A673 (cell line): ENCODE results near the gene TANC1.

Experiments
- EZH2 ChIP-seq: fragments of 200-600 bp; sonication (generic); IDR thresholded peaks from 2 replicates; pipeline ENCODE4 v1.6.1; 2017; ENCODE audit warnings: borderline replicate concordance, low read depth, mild to moderate bottlenecking, mixed read lengths, antibody characterized with exemption, low read length; ENCODE audit not compliant: poor library complexity, severe bottlenecking
- TF ChIP-seq, protein P1 (sequence below): fragments of 300-800, 200-600 bp; sonication (generic); conservative IDR thresholded peaks from 2 replicates; pipeline ENCODE4 v1.5.1; 2017; ENCODE audit warnings: low read depth, mild to moderate bottlenecking, antibody characterized with exemption, low read length, moderate library complexity, mixed read lengths

DNA sequence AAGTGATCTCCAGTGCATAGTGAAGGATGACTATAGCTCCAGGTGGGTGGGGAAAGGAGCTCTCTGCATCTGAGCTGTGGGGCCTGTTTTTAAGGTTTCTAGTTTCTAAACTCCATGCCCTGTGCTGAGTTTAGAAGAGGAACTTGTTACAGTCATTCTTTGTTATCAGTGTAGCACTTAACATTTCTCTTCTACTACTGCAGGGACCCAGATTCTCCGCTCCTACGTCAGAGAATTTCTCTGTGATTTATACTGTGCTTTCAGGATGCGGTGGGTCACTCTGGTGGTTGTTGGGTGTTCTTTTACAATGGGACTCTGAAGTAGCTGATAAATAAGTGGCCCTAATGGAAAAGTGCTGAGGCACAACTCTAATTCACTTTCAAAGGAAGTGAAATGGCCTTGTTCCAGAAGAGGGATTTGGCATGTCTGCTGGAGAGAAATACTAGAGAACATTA is 196.0 kb downstream of the TANC1 start:
- no peak for TF ChIP-seq EZH2
- TF ChIP-seq, protein P1, sequence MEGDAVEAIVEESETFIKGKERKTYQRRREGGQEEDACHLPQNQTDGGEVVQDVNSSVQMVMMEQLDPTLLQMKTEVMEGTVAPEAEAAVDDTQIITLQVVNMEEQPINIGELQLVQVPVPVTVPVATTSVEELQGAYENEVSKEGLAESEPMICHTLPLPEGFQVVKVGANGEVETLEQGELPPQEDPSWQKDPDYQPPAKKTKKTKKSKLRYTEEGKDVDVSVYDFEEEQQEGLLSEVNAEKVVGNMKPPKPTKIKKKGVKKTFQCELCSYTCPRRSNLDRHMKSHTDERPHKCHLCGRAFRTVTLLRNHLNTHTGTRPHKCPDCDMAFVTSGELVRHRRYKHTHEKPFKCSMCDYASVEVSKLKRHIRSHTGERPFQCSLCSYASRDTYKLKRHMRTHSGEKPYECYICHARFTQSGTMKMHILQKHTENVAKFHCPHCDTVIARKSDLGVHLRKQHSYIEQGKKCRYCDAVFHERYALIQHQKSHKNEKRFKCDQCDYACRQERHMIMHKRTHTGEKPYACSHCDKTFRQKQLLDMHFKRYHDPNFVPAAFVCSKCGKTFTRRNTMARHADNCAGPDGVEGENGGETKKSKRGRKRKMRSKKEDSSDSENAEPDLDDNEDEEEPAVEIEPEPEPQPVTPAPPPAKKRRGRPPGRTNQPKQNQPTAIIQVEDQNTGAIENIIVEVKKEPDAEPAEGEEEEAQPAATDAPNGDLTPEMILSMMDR, result no peak
